Vagina (tissue), 2 donors: Measurements from ENCODE around the gene TMPRSS2. TPM values are rescaled to one million over a fixed set of nuclear protein-coding genes. Genes with fewer than 3 reads are reported as not detected.

Experiments
- DNase-seq, 2 donors: peaks; one replicate each; pipeline ENCODE4 v3.0.0-alpha.2; 2017; ENCODE audit errors: extremely low spot score in 2 of 2
- H3K27ac ChIP-seq: fragments of 200-600 bp; sonication (generic); one replicate; pipeline ENCODE4 v1.5.1; 2019
- H3K27me3 ChIP-seq: fragments of 200-600 bp; sonication (generic); one replicate; pipeline ENCODE4 v1.5.1; 2019
- H3K36me3 ChIP-seq, 2 donors: fragments of 200-600 bp; sonication (generic); one replicate each; pipeline ENCODE4 v1.5.1; 2017 to 2019
- H3K4me1 ChIP-seq: fragments of 200-600 bp; sonication (generic); one replicate; pipeline ENCODE4 v1.5.1; 2019
- H3K4me3 ChIP-seq, 2 donors: fragments of 200-600 bp; sonication (generic); 1 replicate in 1 of 2; 2 replicates in 1 of 2; pipeline ENCODE4 v1.5.1; 2016 to 2019
- H3K9me3 ChIP-seq: fragments of 200-600 bp; sonication (generic); one replicate; pipeline ENCODE4 v1.5.1; 2019
- CTCF ChIP-seq, 3 experiments: fragments of 450-650 bp in 2 of 3; fragments of 200-600 bp in 1 of 3; sonication (generic) in 1 of 3; IDR thresholded peaks; one replicate each; pipeline ENCODE4 v1.5.1; 2017 to 2019; ENCODE audit warnings: antibody characterized with exemption in 3 of 3, mild to moderate bottlenecking in 2 of 3, moderate library complexity in 2 of 3
- POLR2A ChIP-seq, 2 donors: fragments of 450-650 bp; IDR thresholded peaks; one replicate each; pipeline ENCODE4 v1.6.1; 2017; ENCODE audit warnings: antibody characterized with exemption in 2 of 2, mild to moderate bottlenecking in 2 of 2, moderate library complexity in 2 of 2
- POLR2AphosphoS5 ChIP-seq, 2 donors: sonication (generic); formaldehyde crosslinking; IDR thresholded peaks; one replicate each; pipeline ENCODE4 v1.9.0; 2017; ENCODE audit warnings: antibody characterized with exemption in 2 of 2, mild to moderate bottlenecking in 2 of 2, low read depth in 1 of 2; ENCODE audit not compliant: insufficient read depth in 1 of 2
- intact Hi-C: fragments of 100-400 bp; cut with DNase I; formaldehyde crosslinking; loops from one replicate; pipeline ENCODE4 v1.15.1; 2023
- total RNA-seq: library from RNA; depleted of rRNA; stranded (reverse); fragments of >200 nt; gene quantifications from one replicate; pipeline ENCODE4 v1.2.3, GENCODE V29; 2016

Gene TMPRSS2
- total RNA-seq, 1 donor from 2014 or later: 19.9 TPM

GRCh38 chr21:41479686-41480085, 28.3 kb downstream of the TMPRSS2 start:
- Histone ChIP-seq H3K9me3 (no peaks in the 10 kb centered on the region), H3K36me3 (no peaks in the 10 kb centered on the region), H3K27ac (no peak overlapping the region), H3K4me3 (no peak overlapping the region), H3K4me1 (no peaks in the 10 kb centered on the region), H3K27me3 (no peaks in the 10 kb centered on the region)
- intact Hi-C loops: no loop called here
- TF ChIP-seq POLR2AphosphoS5 (IDR thresholded peaks at IDR 0.05; ENCODE audit: insufficient read depth in 1 of 2, low read depth in 1 of 2) (no peak), CTCF (IDR thresholded peaks at IDR 0.05) (no peak), POLR2A (IDR thresholded peaks at IDR 0.05) (no peak)
- no peak for DNase-seq

- intact Hi-C loops: no loop called here
- H3K27ac ChIP-seq: no peak overlapping the region
- H3K36me3 ChIP-seq: no peaks in the 10 kb centered on the region
- no peak overlapping the region for H3K4me3 ChIP-seq
- no peak for DNase-seq
- H3K4me1 ChIP-seq: no peaks in the 10 kb centered on the region
- H3K27me3 ChIP-seq: no peaks in the 10 kb centered on the region
- no peak for TF ChIP-seq POLR2A (IDR thresholded peaks at IDR 0.05)
- no peaks in the 10 kb centered on the region for H3K9me3 ChIP-seq
Measured at GRCh38 chr21:41478319-41479177, 29.4 kb downstream of the TMPRSS2 start.

- Histone ChIP-seq H3K27ac (no peak overlapping the region), H3K4me3 (no peak overlapping the region), H3K9me3 (no peaks in the 10 kb centered on the region), H3K4me1 (no peaks in the 10 kb centered on the region), H3K27me3 (no peaks in the 10 kb centered on the region), H3K36me3 (no peaks in the 10 kb centered on the region)
- no peak for TF ChIP-seq POLR2AphosphoS5 (IDR thresholded peaks at IDR 0.05; ENCODE audit: insufficient read depth in 1 of 2, low read depth in 1 of 2)
- intact Hi-C loops: no loop called here
- no peak for DNase-seq
Measured at GRCh38 chr21:41477641-41478318, 30.2 kb downstream of the TMPRSS2 start.

GRCh38 chr21:41475714-41476420, 32.1 kb downstream of the TMPRSS2 start:
- Histone ChIP-seq H3K4me1 (no peaks in the 10 kb centered on the region), H3K4me3 (no peak overlapping the region), H3K9me3 (no peaks in the 10 kb centered on the region), H3K36me3 (no peaks in the 10 kb centered on the region), H3K27me3 (no peaks in the 10 kb centered on the region), H3K27ac (no peak overlapping the region)
- no peak for TF ChIP-seq POLR2AphosphoS5 (IDR thresholded peaks at IDR 0.05; ENCODE audit: insufficient read depth in 1 of 2, low read depth in 1 of 2)
- DNase-seq: no peak
- intact Hi-C loops: no loop called here

GRCh38 chr21:41472753-41473548, 35.0 kb downstream of the TMPRSS2 start:
- DNase-seq: no peak
- intact Hi-C loops: no loop called here
- Histone ChIP-seq H3K4me1 (no peaks in the 10 kb centered on the region), H3K27ac (no peak overlapping the region), H3K9me3 (no peaks in the 10 kb centered on the region), H3K27me3 (no peaks in the 10 kb centered on the region), H3K36me3 (no peaks in the 10 kb centered on the region), H3K4me3 (no peak overlapping the region)
- no peak for TF ChIP-seq CTCF (IDR thresholded peaks at IDR 0.05)

- DNase-seq: no peak
- no peaks in the 10 kb centered on the region for H3K9me3 ChIP-seq
- no peak overlapping the region for H3K4me3 ChIP-seq
- no peak for TF ChIP-seq POLR2A (IDR thresholded peaks at IDR 0.05)
- no peak for TF ChIP-seq POLR2AphosphoS5 (IDR thresholded peaks at IDR 0.05; ENCODE audit: insufficient read depth in 1 of 2, low read depth in 1 of 2)
- no peak for TF ChIP-seq CTCF (IDR thresholded peaks at IDR 0.05)
- H3K36me3 ChIP-seq: no peaks in the 10 kb centered on the region
- no peak overlapping the region for H3K27ac ChIP-seq
- no peaks in the 10 kb centered on the region for H3K27me3 ChIP-seq
- no peaks in the 10 kb centered on the region for H3K4me1 ChIP-seq
- intact Hi-C loops: no loop called here
Measured at GRCh38 chr21:41470054-41470453, 37.9 kb downstream of the TMPRSS2 start.
